GM19372 (cell line): ENCODE measurements around the gene PXMP4.

Source experiments
- ATAC-seq: cut with Tn5 transposase; IDR thresholded peaks from one replicate; pipeline ENCODE4 v1.9.1; 2021; ENCODE audit warnings: mild to moderate bottlenecking, low read depth, moderate library complexity; ENCODE audit not compliant: unreplicated experiment

The PXMP4 gene

DNA sequence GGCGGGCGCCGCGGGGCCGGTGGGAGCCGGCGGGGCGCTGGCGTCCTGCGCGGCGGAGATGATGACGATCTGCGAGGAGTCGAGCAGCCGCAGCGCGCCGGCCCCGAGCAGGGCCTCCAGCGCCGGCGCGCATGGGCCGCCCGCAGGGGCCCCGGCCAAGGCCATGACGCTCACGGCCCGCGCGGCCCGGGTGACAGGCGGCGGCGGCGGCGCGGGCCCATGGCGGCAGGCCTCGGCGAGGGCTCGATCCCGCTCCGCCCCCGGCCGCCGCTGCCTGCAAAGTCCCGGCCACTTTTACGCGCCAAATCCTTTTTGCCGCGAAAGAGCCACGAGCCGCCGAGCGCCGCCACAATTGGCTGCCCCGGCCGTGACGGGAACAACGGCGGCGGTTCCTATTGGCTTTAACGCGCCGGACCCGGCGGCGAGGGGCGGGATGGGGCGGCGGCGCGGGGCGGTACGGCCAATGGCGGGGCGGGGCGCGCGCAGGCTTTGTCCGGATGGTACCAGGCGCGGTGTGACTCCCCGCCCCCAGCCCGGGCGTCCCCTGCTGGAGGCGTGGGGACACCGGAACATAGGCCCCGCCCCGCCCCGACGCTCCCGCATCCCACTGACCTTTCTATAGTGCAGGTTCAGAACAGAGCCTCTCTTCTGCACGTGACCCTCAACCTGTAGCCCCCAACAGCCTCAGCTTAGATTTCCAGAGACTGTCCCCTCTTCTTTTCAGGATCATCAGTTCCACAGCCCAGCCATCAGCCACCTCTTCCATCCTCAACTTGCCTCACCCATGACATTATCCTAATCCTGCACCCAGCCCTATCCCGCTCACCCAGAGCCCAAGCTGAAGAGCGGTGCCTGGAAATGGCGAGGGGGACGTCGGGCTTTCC is 33.8 kb downstream of the PXMP4 start, which contains the start of gene E2F1:
TSS of gene E2F1 (minus strand) at position 286 of the 884 bp plus-strand sequence. CDS start at position 165, 121 bp downstream.
- ATAC-seq: peak; percentile 87

DNA sequence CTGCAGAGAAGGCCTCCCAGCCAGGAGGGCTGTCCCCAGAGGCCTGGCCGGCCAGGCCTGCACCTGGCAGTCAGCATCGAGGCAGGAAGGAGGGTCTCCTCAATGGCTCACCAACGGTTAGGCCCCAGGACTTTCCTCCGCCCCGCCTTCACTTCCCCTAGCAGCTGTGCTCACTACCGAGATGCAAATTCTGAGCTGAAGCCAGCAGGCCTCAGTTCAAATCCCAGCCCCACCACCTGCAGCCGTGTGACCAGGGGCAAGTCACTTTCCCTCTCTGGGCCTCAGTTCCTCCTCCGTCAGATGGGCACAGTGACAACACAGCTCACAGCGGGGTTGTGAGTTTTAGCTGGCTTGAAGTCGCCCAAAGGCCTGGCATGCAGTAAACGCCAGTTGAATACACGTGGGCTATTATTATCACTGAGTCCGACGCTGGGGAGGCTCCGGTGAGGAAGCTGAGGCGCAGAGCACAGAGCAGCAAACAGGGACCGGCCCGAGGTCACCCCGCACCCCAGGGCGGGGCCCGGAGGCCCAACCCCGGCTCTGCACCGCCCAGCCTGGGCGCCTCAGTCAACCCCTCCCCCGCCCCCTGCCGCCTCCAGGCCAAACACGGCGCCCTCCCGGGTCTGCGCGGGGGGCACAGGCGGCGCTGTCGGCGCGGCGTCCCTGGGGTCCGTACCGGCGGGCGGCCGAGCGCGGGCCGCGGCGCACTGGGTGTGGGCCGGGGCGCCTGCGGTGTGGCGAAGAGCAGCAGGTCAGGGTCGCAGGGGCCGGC is 34.6 kb downstream of the PXMP4 start:
- peak; percentile 39 for ATAC-seq

DNA sequence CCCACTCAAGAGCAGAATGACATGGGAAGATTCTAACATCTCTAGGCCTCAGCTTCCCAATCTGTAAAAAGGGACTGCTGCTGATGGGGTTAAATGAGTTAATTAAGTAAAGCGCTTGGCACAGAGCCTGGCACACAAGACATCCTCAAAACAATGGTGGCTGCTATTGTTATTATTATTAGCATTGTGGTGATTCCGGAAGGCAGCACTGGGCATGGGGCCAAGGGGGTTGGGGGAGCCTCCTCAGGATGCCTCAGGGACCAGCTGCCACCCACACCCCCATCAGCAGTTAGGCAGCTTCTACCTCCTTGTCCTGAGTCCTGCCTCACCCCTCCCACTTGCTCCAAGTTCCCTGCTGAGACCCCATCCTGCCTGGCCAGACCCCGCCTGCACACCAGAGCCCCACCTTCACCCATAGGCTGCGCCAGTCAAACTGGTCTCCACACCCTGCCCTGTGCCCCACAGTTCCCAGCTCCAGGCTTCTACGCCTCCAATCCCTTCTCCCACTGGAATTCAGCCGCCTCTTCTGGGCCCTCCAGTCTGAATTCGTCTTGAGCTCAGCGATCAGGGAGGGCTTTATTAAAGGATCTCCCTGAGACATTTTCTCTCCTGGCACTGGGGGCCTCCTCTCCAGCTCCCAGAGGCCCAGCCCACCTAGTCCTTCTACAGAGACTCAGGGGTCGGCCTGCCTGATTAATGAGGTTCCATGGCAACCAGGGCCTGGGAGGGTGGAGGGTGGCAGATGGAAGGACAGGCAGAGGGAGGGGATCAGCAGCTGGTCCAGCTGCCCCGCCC is 35.4 kb downstream of the PXMP4 start:
- no peak for ATAC-seq

DNA sequence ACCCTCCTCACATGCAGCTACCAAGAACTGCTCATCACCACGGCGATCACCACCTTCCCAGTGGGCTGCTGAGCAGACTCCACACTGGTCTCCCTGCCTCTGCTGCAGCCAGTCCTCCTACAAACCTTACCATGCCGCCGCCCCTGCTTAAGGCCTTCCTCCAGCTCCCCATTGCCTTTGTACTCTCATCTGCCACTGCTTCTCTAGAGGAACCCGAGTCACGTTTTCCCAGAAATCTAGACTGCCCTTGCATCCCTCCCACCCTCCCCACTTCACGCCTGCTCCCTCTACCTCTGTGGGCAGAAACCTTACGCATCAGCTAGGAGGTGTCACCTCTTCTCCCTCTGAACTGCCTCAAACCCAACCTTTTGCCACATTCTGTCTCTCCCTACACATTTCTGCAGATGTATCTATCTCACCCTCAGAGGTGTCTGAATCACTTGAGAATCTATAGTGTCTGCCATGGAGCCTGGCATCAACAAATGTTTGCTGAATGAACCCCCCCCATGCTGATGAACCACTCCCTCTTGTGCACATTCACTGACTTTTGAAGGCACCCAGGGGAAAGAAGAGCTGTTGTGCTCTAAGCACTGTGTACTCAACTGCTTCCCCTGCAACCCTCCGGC is 38.3 kb downstream of the PXMP4 start:
- ATAC-seq: no peak

DNA sequence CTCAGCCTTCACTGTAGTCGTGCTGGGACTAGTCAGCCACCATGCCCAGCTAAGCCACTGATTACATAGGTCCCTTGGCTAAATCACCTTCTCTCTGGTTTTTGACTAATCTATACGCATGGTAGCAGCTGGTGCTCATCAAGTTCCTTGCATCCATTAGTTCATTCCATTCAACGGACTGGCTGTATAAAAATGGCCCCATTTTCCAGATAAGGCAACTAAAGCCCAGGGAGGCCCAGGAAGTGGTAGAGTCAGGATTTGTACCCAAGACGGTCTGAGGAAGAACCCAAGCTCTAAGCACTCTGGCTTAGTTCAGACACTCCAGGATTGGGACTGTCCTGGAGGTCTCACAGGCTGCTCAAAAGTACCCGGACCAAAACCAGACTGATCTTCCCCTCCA is 38.8 kb downstream of the PXMP4 start:
- no peak for ATAC-seq

DNA sequence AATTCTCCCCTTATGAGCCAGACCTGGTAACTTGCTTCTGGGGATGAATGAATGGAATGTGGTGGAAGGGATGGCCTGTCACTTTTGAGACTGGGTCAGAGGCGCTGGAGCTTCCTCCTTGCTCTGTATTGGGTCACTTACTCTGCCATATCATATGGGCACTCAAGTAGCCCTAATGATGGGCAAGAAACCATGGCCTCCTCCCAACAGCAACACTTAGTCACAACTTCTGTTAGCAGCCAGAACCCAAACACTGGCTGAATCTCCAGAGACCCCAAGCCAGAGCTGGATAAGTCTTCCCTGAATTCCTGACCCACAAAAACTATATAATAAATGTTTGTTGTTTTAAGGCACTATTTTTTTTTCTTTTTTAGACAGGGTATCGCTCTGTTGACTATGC is 39.4 kb downstream of the PXMP4 start:
- ATAC-seq: no peak

DNA sequence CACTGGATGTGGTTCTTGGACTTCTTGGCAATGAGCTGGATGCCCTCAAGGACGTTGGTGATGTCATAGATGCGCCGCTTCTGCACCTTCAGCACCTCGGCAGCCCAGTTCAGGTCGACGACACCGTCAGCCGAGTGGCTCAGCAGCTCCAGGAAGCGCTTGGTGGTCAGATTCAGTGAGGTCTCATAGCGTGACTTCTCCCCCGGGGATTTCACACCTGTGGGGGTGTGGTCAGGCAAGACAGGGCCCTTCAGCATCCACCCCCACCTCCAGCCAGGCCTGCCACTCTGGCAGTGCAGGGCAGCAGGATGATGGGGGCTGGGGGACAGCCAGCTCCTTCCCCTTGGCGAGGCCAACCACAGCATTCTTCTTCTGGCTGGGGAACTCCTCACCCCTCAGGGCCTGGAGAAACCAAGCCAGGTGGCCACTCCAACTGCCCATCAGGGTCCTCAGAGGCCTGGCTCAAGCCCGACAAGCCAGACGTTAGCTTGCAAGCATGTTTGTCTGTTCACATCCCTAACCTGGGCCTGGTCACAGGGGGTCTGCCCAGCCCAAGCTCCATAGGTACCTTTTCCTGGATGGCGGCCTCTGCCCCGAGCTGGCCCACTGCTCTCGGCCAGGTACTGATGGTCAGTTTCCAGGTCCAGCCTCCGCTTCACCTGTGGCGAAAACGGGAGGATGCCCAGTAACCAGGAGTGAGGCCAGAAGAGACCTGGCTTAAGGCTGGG is 40.2 kb downstream of the PXMP4 start:
- ATAC-seq: no peak

DNA sequence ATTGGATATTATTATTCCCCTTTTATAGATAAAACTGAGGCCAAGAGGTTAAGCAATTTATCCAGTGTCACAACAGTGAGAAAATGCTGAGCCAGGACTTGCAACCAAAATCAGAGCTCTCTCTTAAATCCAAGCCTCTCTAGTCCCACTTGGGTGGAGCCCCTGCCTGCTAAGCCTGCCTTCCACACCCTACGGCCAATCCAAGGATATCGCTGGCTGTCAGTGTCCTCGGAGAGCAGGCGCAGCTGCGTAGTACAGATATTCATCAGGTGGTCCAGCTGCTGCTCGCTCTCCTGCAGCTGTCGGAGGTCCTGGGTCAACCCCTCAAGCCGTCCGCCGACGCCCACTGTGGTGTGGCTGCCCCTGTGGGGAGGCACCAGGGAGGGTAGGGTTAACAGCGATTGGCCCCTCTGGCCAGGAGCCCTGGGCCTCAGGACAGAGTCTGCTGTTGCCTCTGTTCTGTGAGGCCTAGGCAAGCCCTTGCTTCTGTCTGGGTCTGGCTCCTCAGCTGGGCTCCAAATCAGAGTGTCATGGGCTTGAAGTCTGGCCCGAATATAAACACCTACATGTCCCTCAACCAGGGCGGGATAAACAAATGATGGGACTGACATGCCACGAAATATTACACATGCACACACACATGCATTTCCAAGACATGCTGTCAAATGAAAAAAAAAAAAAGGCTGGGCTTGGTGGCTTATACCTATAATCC is 42.0 kb downstream of the PXMP4 start:
- ATAC-seq: no peak

DNA sequence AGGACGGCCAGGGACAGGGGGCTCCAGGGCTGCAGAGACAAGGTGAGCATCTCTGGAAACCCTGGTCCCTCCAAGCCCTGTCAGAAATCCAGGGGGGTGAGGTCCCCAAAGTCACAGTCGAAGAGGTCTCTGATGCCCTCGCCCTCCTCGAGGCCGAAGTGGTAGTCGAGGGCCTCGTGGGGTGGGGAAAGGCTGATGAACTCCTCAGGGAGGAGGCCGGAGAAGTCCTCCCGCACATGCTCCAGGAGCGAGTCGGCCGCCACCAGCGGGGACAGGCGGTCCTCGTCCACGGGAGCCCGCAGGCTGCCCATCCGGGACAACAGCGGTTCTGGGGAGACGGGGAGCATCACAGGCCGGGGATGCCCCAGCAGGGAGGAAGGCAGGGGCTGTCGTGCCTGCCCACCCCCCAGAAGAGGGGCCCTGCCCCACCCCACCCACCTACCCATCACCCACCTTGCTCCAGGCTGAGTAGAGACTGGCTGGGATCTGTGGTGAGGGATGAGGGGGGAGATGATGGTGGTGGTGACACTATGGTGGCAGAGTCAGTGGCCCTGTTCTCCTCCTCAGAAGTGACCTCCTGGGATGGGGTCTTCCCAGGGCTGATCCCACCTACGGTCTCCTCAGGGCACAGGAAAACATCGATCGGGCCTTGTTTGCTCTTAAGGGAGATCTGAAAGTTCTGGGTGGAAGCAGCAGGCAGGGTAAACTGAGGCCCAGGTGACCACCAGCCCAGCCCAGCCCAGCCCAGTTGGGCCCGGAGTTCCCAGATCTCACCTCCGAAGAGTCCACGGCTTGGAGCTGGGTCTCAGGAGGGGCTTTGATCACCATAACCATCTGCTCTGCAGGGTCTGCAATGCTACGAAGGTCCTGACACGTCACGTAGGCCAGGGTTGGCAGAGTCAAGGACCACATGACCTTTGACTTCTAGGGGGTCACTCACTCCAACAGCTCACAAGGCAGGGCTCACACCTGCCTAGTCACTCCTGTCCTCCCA is 43.2 kb downstream of the PXMP4 start:
- ATAC-seq: no peak

DNA sequence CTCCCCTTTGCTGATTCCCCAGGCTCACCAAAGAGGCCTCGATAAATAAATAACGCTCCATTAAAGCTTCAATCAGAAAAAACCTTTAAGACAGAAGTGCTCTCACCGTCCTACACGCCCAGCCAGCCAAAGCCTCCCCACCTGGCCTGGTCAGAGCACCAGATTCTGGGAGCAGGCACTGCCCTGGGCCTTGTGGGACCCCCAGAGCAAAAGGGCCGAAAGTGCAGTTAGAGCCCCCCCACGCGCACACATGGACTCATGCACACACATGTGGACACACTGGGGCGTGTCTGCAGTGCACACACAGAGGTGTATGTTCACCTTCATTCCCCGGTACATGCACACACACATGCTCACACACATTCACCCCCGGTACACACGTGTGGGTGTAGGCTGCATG is 44.0 kb downstream of the PXMP4 start:
- ATAC-seq: no peak

DNA sequence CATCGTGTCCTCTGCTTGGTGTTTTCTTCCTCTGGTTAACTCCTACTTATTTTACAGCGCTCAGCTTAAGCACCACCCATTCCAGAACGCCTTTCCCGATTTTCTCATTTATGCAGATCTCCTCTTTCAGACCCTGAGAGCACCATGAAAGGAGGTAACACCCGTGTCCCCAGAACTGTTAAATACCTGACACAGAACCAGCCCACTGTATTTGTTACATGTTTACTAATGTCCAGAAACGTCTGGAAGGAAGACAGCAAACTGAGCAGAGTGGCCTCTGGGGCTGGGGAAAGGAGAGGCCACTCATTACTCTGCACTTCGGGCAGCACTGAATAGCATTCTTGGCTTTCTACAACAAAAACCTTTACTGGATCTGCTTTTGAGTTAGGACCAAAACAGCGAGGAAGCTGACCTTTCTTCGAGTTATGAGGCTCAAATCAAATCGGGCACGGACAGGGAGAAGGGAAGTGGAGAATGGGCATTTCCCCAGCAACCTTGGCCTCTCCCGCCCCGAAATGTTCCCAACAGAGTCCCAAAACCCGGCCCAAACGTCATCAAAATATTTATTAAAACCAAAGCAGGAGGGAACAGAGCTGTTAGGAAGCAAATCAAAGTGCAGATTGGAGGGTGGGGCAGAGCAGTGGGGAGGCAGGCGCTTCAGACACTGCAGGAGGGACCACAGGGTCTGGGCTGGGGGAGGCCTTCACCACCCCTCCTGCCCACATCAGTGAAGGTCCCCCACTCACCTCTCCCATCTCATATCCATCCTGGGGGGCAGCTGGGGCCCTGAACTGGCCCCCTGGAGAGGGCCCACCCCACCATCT is 44.8 kb downstream of the PXMP4 start:
- no peak for ATAC-seq

DNA sequence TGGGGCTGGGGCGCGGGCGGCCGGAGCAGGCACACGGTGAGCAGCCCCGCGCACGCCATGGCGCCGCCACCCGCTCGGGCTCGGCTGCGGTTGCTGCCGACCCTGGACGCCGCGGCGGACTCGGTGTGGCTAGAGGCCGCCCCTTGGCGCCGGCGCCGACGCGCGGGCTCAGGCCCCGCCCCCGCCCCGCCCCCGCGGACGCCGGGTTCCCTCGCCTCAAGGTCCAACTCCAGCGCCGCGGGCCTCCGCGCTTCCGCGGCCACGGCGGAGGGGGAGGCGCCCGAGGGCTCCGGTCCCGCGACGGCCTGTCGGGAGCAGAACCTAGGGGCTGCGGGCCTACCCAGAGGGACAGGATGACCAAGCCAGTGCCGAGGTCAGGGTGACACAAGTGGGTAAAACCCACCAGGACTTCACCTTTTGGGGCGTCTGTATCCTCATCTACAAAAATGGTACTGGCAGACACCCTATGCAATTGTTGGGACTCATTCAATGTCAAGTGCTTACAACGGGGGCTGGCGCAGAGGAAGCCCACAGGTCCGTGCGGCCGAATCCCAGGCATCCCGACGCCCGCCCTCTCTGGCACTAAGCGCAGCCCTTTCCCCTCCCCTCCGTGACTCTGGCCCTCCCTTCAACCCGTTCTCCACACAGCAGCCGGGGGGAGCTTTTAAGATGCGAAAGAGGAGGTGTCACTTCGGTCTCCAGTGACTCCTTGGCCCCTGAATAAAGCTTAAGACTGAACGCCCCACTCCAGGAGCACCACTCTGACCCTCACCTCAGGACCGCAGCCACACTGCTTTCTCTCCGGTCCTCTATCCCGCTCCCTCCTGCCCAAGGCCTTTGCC is 45.6 kb downstream of the PXMP4 start, which contains the start of gene NECAB3:
TSS of gene NECAB3 (minus strand) at position 135 of the 842 bp plus-strand sequence. CDS start at position 59, 76 bp downstream.
- peak; percentile 75 for ATAC-seq

DNA sequence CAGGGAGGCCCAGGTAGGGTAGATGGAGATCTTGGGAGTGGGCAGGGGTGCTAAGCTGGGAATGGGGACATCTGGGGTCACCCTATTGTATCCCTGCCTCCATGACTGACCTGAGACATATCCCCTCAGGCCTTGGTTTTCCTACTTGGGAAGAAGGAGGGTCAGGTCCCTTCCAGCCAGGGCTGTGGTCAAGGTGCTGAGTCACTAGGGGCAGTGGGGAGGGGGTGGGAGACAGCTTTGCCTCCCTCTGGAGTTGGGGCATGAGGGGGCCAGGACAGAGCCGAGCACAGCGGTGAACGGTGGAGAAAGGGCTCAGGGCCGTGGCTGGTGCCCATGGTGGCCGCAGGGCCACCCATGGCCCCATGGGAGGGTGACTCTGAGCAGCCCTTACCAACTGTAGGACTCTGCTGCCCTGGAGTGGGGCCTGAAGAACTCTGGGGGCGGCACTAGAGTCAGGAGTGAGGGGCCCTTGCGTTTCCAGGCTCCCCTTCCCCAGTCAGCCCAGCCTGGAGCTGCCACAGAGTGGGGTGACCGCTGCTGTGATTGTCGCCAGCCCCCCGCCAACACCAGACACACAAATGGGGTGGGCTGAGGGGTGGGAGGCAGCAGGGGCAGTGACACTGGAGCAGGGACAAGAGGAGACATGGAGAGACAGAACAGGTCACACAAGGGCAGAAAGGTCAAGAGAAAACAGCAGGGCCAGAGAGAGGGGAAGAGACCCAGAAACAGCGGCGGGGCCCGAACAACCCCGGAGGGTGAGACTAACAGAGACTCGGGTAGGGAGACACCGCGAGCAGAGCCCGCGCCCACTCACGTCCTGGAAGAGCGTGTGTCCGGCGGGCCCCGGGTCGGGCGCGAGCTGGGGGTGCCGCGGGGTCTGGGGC is 46.5 kb downstream of the PXMP4 start:
- ATAC-seq: peak; percentile 42

DNA sequence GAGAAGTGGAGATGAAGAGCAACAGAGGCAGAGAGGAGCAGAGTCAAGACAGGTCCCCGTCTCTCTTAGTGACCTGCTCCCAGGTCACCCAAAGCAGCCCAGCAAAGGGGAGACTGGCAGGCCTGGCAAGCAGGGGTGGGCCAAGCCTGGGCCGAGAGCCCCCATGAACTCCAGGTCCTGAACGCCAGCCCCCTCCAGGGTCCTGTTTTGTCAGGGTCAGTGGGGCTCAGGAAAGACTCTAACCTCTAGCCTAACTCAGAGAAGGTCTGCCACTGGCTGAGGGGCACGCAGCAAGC is 47.0 kb downstream of the PXMP4 start:
- no peak for ATAC-seq

DNA sequence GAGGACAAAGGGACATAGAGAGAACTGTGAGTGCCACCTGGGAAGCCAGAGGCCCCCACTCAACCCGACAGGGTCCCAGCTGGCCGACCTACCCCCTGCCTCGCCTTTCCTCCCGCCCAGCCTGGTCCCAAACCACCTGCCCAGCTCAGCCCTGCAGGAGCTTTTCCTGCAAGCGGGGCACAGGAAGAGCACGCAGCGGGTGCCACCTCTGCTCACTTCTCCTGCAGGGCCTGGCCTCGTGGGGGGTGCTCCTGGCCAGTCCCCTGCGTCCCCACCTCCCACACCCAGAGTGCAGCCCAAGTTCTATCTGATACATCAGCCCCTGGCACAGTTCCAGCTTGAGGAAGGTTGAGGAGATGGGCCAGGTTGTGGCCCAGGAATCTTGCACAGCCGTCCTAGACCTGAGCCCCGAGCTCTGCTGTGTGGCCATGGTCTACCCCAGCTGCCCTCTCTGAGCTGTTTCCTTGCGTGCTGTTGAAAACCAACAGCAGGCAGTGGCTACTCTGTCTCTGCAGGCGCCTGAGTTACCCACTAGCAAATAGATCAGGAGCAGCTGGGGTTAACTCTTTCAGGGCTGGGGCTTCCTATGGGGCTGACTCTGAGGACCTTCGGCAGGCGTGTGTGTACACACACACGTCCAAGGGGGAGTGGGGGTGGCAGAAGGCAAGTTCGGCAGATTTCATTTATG is 47.5 kb downstream of the PXMP4 start:
- no peak for ATAC-seq
